Measurements from ENCODE around the gene PPARGC1A. TPM values are rescaled to one million over a fixed set of nuclear protein-coding genes. Genes with fewer than 3 reads are reported as not detected.

The PPARGC1A gene
- total RNA-seq, 2 experiments from 2014 or later, result not detected

DNA sequence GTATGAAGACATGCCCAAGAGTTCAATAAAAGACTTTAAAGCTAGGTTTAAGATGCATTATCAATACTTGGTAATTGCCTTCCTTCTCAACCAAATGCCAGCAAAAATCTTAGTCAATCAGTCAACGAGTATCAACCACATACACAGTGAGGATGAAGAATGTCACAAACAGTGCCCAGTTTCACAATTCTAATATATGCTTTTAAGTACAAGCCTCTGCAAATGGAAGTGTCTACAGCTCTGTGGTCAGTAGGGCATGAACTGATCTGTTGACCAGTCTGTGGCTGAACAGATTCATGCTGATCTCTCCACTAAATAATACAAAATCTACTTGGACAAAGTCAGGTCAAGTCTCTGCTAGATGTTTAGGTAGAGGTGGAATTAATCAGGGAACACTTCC lies 27.9 kb downstream of the PPARGC1A start:
- POLR2A ChIA-PET, result no interaction called here
- H3K36me3 Mint-ChIP-seq, result no peaks in the 10 kb centered on the region
- H3K4me1 Mint-ChIP-seq, result no peaks in the 10 kb centered on the region
- H3K9me3 Mint-ChIP-seq, result no peaks in the 10 kb centered on the region
- ATAC-seq (ENCODE audit: low read depth), result no peak
- H3K27ac Mint-ChIP-seq, result no peak overlapping the region
- no peak for DNase-seq
- H3K4me3 Mint-ChIP-seq, result no peak overlapping the region
- H3K27me3 Mint-ChIP-seq, result no peaks in the 10 kb centered on the region

DNA sequence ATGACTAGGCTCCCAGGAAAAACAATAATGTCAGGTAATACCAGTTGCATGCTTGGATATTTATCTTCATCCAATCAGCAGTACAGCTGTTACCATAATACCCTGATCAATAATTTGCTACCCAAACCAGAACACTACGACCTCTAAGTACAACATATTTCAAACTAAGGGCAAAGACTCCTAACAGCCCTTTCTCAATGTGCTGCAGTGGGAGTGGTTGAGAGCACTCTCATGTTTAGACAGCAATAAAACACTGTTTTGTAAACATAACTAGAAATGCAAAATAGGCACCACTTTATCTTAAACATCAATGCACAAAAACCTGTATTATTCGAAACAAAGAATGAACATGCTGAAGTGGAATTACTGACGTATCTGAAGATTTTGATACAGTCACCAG lies 28.9 kb downstream of the PPARGC1A start:
- POLR2A ChIA-PET, result no interaction called here
- H3K9me3 Mint-ChIP-seq, result no peaks in the 10 kb centered on the region

DNA sequence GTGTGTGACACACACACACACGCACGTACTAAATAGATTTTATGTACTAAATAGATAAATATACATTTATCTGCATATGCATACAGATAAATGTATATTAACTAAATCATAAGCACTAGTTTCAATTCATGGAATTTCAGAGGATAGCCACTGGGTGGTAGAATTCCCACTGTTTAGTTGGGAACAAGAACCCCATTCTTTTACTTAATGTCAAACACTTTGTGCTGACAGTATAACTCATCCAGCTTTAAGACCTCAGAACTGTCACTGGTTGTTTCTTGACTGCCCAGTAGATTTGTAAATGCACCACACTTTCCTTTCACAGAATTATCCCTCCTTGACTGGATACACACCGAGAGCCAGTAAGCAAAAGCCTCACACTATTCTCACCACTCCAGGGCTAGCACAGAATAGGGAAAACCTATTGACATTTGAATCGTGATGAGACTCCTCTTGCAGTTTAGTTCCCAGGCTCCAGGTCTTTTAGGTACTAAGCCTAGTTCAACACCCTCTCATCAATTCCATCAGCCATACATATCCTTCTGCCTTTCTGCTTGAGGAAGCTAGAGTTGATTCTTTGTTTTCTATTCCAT lies 32.4 kb downstream of the PPARGC1A start:
- H3K9me3 Mint-ChIP-seq, result no peaks in the 10 kb centered on the region
- POLR2A ChIA-PET, result no interaction called here
- no peaks in the 10 kb centered on the region for H3K36me3 Mint-ChIP-seq
- no peak overlapping the region for H3K27ac Mint-ChIP-seq
- H3K4me3 Mint-ChIP-seq, result no peak overlapping the region
- DNase-seq, result no peak
- no peak for ATAC-seq (ENCODE audit: low read depth)
- H3K27me3 Mint-ChIP-seq, result no peaks in the 10 kb centered on the region
- H3K4me1 Mint-ChIP-seq, result no peaks in the 10 kb centered on the region

More for the DNA sequence above, 28.9 kb downstream of the PPARGC1A start:
- H3K4me3 Mint-ChIP-seq, result no peak overlapping the region
- DNase-seq (no peak), ATAC-seq (ENCODE audit: low read depth) (no peak)
- H3K36me3 Mint-ChIP-seq, result no peaks in the 10 kb centered on the region
- no peaks in the 10 kb centered on the region for H3K27me3 Mint-ChIP-seq
- no peaks in the 10 kb centered on the region for H3K4me1 Mint-ChIP-seq
- H3K27ac Mint-ChIP-seq, result no peak overlapping the region

DNA sequence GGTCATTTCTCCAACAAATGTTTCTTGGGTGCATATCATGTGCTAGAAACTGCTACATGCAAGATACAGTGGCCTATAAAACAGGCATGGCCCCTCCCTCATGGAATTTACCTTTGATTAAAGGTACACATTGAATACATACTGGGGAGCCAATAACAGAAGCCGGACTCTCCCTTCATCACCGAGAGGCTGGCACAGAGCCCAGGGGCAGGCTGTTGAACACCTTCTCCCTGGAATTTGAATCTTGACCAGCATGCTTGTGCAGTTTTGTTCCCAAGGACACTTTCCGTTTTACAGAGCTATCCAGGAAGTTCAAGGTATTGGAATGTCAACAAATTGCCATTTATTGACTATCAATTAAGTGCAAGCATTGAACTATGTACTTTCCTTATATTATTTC lies 33.2 kb downstream of the PPARGC1A start:
- Mint-ChIP-seq H3K36me3 (no peaks in the 10 kb centered on the region), H3K9me3 (no peaks in the 10 kb centered on the region), H3K4me3 (no peak overlapping the region), H3K27me3 (no peaks in the 10 kb centered on the region), H3K4me1 (no peaks in the 10 kb centered on the region), H3K27ac (no peak overlapping the region)
- ATAC-seq (ENCODE audit: low read depth) (no peak), DNase-seq (no peak)
- POLR2A ChIA-PET, result no interaction called here

DNA sequence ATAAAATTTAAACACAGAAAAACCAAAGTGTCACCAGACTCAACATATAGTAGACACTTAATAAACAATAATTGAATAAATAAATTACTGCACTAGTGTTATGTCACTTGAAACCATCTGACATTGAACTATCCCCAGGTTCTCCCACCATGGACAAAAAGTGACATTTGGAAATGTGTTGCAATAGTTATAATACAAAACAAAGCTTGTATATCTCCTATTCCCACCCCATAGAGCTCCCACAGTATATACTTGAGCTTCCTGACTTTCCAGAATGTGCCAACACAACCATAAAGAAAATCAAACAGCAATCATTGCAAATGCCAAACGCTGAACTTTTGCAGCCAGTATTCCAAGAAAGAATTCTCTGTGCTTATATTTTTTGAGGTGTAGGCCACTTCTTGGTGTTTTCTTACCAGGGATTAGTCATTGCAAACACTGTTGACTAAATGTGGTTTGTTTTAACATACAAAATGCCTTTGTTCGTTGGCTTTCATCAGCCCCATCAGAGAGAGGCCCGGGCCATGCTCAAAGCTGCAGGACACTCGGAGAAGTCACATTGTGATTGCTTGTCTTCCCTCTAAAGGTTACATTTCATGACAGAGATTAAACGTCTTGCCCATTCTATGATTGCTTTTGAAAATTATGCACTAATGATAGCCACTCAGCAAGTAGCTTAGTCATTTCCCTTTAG lies 33.8 kb downstream of the PPARGC1A start:
- no peaks in the 10 kb centered on the region for H3K27me3 Mint-ChIP-seq
- no peak for ATAC-seq (ENCODE audit: low read depth)
- H3K36me3 Mint-ChIP-seq, result no peaks in the 10 kb centered on the region
- no peak overlapping the region for H3K27ac Mint-ChIP-seq
- H3K4me1 Mint-ChIP-seq, result no peaks in the 10 kb centered on the region
- POLR2A ChIA-PET, result no interaction called here
- no peak overlapping the region for H3K4me3 Mint-ChIP-seq
- DNase-seq, result no peak
- no peaks in the 10 kb centered on the region for H3K9me3 Mint-ChIP-seq

DNA sequence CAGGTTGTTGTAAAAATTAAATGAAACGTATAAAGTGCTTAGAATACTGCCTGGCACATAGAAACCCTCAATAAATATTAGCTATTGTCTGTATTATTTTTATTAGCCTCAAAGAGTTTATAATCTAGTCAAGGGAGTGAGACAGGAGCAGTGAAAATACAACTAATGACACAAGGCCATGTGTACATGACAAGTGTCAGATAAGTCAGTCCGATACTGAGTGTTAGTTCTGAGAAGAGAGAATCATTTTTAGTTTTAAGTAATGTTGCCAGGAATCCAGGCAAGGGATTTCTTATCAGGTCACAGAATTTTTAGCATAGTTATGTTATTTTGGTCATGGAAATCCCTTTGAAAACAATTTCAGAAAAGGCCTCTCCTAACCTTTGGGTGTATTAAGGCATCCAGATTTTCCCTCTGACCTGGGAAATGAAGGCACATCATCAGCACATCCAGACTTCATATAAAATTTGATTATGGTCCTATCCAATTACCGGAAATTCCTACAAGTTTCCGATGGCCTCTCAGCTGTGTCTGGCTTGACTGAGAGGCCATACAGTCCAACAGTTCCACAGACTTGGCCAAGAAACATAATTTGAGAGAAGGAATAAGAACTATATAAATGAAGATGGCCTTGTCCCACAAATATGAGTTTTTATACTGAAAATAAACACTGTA lies 35.7 kb downstream of the PPARGC1A start:
- Mint-ChIP-seq H3K9me3 (no peaks in the 10 kb centered on the region), H3K27me3 (no peaks in the 10 kb centered on the region), H3K27ac (no peak overlapping the region), H3K4me1 (no peaks in the 10 kb centered on the region), H3K4me3 (no peak overlapping the region), H3K36me3 (no peaks in the 10 kb centered on the region)
- ATAC-seq (ENCODE audit: low read depth) (no peak), DNase-seq (no peak)
- POLR2A ChIA-PET, result no interaction called here

DNA sequence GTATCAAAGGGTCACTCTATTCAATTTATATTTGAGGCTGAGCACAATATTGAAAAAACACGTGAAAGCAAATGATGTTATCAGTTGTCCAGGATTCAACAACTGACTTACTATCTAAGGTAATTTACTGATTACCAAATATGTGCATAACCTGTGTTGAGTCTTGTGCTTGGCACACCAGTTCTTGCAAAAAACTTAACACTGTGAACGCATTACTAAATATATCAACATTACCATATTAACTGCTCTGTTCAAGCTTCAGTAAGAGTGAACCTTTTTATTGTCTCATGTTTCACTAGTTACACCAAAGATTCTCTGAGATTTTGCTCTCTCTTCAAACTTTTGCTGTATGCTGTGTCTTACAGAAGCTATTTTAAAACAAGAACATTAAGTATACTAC lies 38.4 kb downstream of the PPARGC1A start:
- no peaks in the 10 kb centered on the region for H3K36me3 Mint-ChIP-seq
- no peak overlapping the region for H3K4me3 Mint-ChIP-seq
- ATAC-seq (ENCODE audit: low read depth) (no peak), DNase-seq (no peak)
- POLR2A ChIA-PET, result no interaction called here
- no peaks in the 10 kb centered on the region for H3K4me1 Mint-ChIP-seq
- no peaks in the 10 kb centered on the region for H3K9me3 Mint-ChIP-seq
- no peak overlapping the region for H3K27ac Mint-ChIP-seq
- H3K27me3 Mint-ChIP-seq, result no peaks in the 10 kb centered on the region

DNA sequence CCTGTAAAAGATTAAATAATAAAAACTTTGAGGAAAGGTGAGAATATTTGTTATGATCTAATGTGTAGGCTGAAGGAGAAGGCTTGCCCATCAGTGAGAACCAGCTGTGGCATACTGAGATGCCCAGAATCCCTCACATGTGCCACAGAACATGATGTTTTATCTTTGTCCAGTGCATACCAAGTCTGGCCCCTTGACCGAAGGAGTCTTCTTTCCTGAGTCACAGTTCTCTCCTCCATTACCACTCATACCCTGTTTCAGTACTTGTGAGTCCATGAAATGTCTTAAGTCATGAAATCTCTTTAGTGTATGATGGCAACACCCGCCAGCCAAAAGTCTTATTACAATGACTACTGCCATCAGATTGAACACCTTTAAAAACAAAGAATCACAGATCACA lies 42.7 kb downstream of the PPARGC1A start:
- H3K27ac Mint-ChIP-seq, result no peak overlapping the region
- DNase-seq (no peak), ATAC-seq (ENCODE audit: low read depth) (no peak)
- no peaks in the 10 kb centered on the region for H3K27me3 Mint-ChIP-seq
- POLR2A ChIA-PET, result no interaction called here
- H3K9me3 Mint-ChIP-seq, result no peaks in the 10 kb centered on the region
- no peaks in the 10 kb centered on the region for H3K4me1 Mint-ChIP-seq
- no peak overlapping the region for H3K4me3 Mint-ChIP-seq
- H3K36me3 Mint-ChIP-seq, result no peaks in the 10 kb centered on the region

DNA sequence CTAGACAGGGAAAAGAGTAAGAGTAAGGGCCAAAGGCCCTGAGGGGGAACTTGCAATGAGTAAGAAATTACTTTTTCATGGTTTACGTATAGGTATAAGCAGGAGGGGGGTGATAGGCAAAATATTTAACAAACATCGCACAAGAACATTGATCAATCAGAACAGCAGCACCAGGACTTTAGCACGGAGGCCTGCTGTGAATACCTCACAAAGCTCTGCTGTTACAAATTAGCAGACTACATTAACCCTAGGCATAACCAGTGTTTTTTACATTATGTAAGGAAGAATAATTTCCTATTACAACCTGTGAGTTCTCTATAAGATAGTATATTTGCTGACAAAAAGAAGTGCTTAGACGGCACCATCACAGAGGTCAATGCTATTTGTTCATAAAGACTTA lies 44.9 kb downstream of the PPARGC1A start:
- no peak for ATAC-seq (ENCODE audit: low read depth)
- Mint-ChIP-seq H3K27me3 (no peaks in the 10 kb centered on the region), H3K9me3 (no peaks in the 10 kb centered on the region), H3K4me1 (no peaks in the 10 kb centered on the region), H3K4me3 (no peak overlapping the region), H3K36me3 (no peaks in the 10 kb centered on the region), H3K27ac (no peak overlapping the region)
- no peak for DNase-seq
- POLR2A ChIA-PET, result no interaction called here

DNA sequence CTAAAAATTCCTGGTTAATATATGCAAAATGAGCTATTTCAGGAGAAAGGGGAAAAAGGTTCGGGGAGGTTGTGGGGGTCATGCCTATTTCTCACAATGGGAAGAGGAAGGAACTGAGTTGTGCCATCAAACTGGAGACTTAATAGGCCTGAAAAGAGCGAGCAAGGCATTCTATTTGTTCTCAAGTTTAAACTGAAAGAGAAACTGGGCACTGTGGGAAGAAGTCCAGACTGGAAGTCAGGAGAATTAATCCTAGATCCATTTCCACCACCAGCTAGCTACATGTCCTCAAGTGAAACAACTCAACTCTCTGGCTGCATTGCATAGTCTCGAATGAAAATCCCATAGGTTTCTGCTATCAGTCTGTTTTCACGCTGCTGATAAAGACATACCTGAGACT lies 50.6 kb downstream of the PPARGC1A start:
- H3K4me3 Mint-ChIP-seq, result no peak overlapping the region
- H3K4me1 Mint-ChIP-seq, result no peaks in the 10 kb centered on the region
- no peaks in the 10 kb centered on the region for H3K36me3 Mint-ChIP-seq
- DNase-seq (no peak), ATAC-seq (ENCODE audit: low read depth) (no peak)
- H3K27me3 Mint-ChIP-seq, result no peaks in the 10 kb centered on the region
- no peak overlapping the region for H3K27ac Mint-ChIP-seq
- POLR2A ChIA-PET, result no interaction called here
- H3K9me3 Mint-ChIP-seq, result no peaks in the 10 kb centered on the region

DNA sequence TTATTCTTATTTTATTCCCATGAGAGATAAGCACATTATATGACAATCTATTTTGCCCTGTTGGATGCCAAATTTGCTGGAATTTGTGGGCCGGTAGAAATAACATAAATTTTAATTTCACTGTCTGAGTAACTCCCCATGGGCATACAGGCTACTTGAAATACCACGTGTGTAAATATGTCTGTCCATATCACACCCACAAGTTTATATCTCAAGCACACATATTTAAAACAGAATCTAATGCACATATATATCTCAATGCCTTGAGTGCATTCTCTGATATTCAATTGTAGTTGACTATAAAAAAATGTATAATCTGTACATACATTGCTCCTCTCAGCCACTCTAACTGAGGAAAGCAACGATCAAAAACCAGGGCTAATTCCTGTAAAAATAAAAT lies 51.2 kb downstream of the PPARGC1A start:
- no peak overlapping the region for H3K4me3 Mint-ChIP-seq
- H3K27ac Mint-ChIP-seq, result no peak overlapping the region
- no peaks in the 10 kb centered on the region for H3K27me3 Mint-ChIP-seq
- no peaks in the 10 kb centered on the region for H3K9me3 Mint-ChIP-seq
- H3K36me3 Mint-ChIP-seq, result no peaks in the 10 kb centered on the region
- DNase-seq (no peak), ATAC-seq (ENCODE audit: low read depth) (no peak)
- POLR2A ChIA-PET, result no interaction called here
- H3K4me1 Mint-ChIP-seq, result no peaks in the 10 kb centered on the region

DNA sequence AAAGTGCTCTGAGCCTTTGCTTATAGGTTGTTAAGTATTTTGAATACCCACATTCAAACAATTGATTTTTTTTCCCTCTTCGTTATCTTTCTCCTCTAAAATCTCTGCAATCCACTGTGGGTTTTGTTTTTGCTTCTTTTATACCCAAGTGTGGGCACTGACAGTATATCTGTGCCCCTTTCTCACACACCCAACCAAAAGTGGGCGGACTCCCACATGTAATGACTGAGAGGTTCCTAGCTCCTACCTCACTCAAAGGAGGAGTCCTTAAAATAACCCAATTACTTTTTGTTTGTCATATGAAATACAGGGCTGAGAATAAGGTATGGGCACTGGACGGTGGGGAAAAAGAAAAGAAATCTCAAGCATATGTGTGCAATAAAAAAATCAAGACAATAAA lies 51.7 kb downstream of the PPARGC1A start:
- Mint-ChIP-seq H3K9me3 (no peaks in the 10 kb centered on the region), H3K27ac (no peak overlapping the region), H3K4me3 (no peak overlapping the region), H3K4me1 (no peaks in the 10 kb centered on the region), H3K27me3 (no peaks in the 10 kb centered on the region), H3K36me3 (no peaks in the 10 kb centered on the region)
- ATAC-seq (ENCODE audit: low read depth) (no peak), DNase-seq (no peak)
- POLR2A ChIA-PET, result no interaction called here

DNA sequence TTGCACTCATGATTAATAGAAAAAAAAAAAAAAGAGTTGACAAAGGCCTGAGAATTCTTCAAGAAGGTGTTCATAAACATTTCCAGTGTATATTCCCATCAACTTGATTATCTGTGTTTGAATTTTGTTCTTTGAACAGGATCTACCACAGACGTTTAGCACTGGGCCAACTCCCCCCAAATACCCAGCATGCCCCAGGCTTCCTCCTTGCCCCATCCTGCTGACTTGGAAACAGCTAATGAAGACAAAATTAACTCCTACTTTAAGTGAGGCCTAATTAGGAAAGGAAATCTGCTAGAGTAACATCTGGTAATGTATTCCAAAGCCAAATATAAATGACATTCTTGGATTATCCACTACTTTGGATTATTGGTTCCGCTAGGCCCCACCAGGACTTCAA lies 52.5 kb downstream of the PPARGC1A start:
- DNase-seq (no peak), ATAC-seq (ENCODE audit: low read depth) (no peak)
- POLR2A ChIA-PET, result no interaction called here
- H3K4me1 Mint-ChIP-seq, result no peaks in the 10 kb centered on the region
- H3K27me3 Mint-ChIP-seq, result no peaks in the 10 kb centered on the region
- H3K27ac Mint-ChIP-seq, result no peak overlapping the region
- no peak overlapping the region for H3K4me3 Mint-ChIP-seq
- peaks cover 2% of the 10 kb centered on the region for H3K9me3 Mint-ChIP-seq
- H3K36me3 Mint-ChIP-seq, result no peaks in the 10 kb centered on the region

DNA sequence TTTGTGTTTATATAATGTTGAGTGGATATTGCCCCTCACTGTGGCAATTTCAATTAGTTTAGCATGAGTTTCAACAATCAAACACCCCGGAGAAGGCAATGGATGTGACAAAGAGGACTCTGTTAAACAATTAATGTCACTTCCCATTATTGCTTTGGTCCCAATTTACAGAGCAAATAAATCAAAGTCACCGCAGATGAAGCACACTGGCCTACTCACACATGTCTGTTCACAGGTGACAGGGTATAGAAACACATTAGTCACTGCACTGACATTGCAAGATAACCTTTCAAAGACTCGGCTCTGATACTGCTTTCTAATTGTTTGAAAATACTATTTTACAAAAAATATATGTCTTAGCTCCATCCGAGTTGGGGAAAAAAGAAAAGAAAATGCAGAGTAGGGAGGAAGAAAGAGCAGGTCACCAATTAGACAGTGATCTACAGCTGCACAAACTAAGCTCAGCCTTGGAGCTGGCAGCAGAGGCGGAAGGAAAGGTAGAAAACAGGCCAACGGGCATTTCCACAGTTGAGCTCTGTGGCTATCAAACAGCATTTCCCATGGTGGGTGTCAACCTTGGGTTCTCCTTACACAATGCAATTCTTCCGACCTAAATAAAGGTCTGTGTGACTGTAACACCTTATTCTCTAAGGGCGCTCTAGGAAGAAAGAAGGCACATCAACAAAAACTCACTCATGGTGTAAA lies 53.9 kb downstream of the PPARGC1A start:
- ATAC-seq (ENCODE audit: low read depth) (no peak), DNase-seq (no peak)
- Mint-ChIP-seq H3K4me1 (no peaks in the 10 kb centered on the region), H3K4me3 (no peak overlapping the region), H3K27me3 (no peaks in the 10 kb centered on the region), H3K36me3 (no peaks in the 10 kb centered on the region), H3K27ac (no peak overlapping the region), H3K9me3 (peaks cover 2% of the 10 kb centered on the region)
- POLR2A ChIA-PET, result no interaction called here
